ENCODE results near the gene ATP1A1.

Gene ATP1A1

GRCh38 chr1:116424863-116425262, 51.8 kb downstream of the ATP1A1 start:
- Histone ChIP-seq H2AFZ (ENCODE audit: low read length) (no peak overlapping the region), H3K27me3 (ENCODE audit: insufficient read depth, low read length) (no peaks in the 10 kb centered on the region), H3K4me3 (ENCODE audit: low read depth, low read length, poor library complexity, severe bottlenecking) (no peak overlapping the region), H3K9ac (ENCODE audit: low read length) (no peak overlapping the region), H3K36me3 (ENCODE audit: insufficient read depth, low read length) (no peaks in the 10 kb centered on the region), H3K4me2 (ENCODE audit: low read length) (no peak overlapping the region), H3K27ac (ENCODE audit: low read depth, low read length, poor library complexity, severe bottlenecking) (no peak overlapping the region), H3F3A (ENCODE audit: insufficient read depth, low read length) (no peaks in the 10 kb centered on the region), H3K9me3 (ENCODE audit: low read length) (no peaks in the 10 kb centered on the region), H3K4me1 (ENCODE audit: insufficient read depth, low read length, severe bottlenecking) (no peaks in the 10 kb centered on the region), H3K9me2 (ENCODE audit: low read depth, low read length) (no peaks in the 10 kb centered on the region), H4K20me1 (ENCODE audit: insufficient read depth, low read length) (no peaks in the 10 kb centered on the region), H3K79me2 (ENCODE audit: insufficient read depth, low read length) (no peaks in the 10 kb centered on the region)
- no peak for TF ChIP-seq CTCF (IDR thresholded peaks at IDR 0.05; ENCODE audit: low read length)
- no peak for TF ChIP-seq EZH2 (IDR thresholded peaks at IDR 0.05; ENCODE audit: borderline replicate concordance, low read length)

DNA sequence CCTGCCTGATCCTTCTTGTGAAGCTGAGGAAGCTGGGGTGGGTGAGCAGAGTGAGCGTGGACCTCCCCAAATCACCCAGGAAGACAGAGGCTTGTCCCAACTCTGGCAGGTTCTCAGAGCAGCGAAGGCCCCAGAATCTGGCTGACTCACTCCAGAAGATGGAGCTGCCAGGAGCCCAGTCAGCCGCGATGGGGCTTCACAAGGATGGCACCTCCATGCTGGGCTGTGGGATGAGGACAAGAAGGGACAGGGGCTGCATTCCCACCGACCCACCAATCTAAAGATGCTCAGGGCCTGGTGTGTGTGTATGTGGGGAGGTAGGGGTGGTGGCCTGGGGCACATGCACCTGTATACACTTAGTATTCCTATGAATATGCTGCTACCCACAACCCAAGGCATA, 52.9 kb downstream of the ATP1A1 start:
- no peak overlapping the region for H2AFZ ChIP-seq (ENCODE audit: low read length)
- no peaks in the 10 kb centered on the region for H3K9me2 ChIP-seq (ENCODE audit: low read depth, low read length)
- no peaks in the 10 kb centered on the region for H3K27me3 ChIP-seq (ENCODE audit: insufficient read depth, low read length)
- no peaks in the 10 kb centered on the region for H3K36me3 ChIP-seq (ENCODE audit: insufficient read depth, low read length)
- H3K79me2 ChIP-seq (ENCODE audit: insufficient read depth, low read length): no peaks in the 10 kb centered on the region
- H3K4me3 ChIP-seq (ENCODE audit: low read depth, low read length, poor library complexity, severe bottlenecking): no peak overlapping the region
- no peak overlapping the region for H3K4me2 ChIP-seq (ENCODE audit: low read length)
- TF ChIP-seq EZH2 (IDR thresholded peaks at IDR 0.05; ENCODE audit: borderline replicate concordance, low read length) (no peak), CTCF (IDR thresholded peaks at IDR 0.05; ENCODE audit: low read length) (no peak)
- no peaks in the 10 kb centered on the region for H3K9me3 ChIP-seq (ENCODE audit: low read length)
- no peaks in the 10 kb centered on the region for H3F3A ChIP-seq (ENCODE audit: insufficient read depth, low read length)
- no peaks in the 10 kb centered on the region for H4K20me1 ChIP-seq (ENCODE audit: insufficient read depth, low read length)
- no peak overlapping the region for H3K9ac ChIP-seq (ENCODE audit: low read length)
- H3K4me1 ChIP-seq (ENCODE audit: insufficient read depth, low read length, severe bottlenecking): no peaks in the 10 kb centered on the region
- no peak overlapping the region for H3K27ac ChIP-seq (ENCODE audit: low read depth, low read length, poor library complexity, severe bottlenecking)

DNA sequence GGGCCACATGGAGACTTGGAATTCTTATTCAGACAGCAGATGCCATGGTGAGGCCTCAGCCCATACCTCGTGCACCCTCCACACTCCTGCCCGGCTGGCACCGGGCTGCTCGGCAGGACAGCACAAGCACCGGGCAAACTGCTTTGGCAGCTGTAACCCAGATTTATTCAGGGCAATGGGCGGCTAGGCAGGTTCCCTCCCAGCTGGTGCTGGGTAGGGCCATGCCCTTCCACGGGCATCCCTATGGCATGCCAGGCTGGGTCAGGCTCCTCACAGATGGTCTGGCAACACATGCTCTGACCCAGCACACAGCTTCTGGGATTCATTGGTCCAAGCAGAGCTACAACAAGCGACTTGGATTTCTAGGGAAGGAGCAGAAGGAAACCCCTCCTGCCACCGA, 53.4 kb downstream of the ATP1A1 start:
- no peaks in the 10 kb centered on the region for H3K9me2 ChIP-seq (ENCODE audit: low read depth, low read length)
- no peaks in the 10 kb centered on the region for H3K27me3 ChIP-seq (ENCODE audit: insufficient read depth, low read length)
- H4K20me1 ChIP-seq (ENCODE audit: insufficient read depth, low read length): no peaks in the 10 kb centered on the region
- no peaks in the 10 kb centered on the region for H3F3A ChIP-seq (ENCODE audit: insufficient read depth, low read length)
- H3K9ac ChIP-seq (ENCODE audit: low read length): no peak overlapping the region
- no peaks in the 10 kb centered on the region for H3K36me3 ChIP-seq (ENCODE audit: insufficient read depth, low read length)
- no peak overlapping the region for H3K4me2 ChIP-seq (ENCODE audit: low read length)
- H3K4me3 ChIP-seq (ENCODE audit: low read depth, low read length, poor library complexity, severe bottlenecking): no peak overlapping the region
- TF ChIP-seq CTCF (IDR thresholded peaks at IDR 0.05; ENCODE audit: low read length) (no peak), EZH2 (IDR thresholded peaks at IDR 0.05; ENCODE audit: borderline replicate concordance, low read length) (no peak)
- no peaks in the 10 kb centered on the region for H3K9me3 ChIP-seq (ENCODE audit: low read length)
- no peaks in the 10 kb centered on the region for H3K4me1 ChIP-seq (ENCODE audit: insufficient read depth, low read length, severe bottlenecking)
- no peak overlapping the region for H3K27ac ChIP-seq (ENCODE audit: low read depth, low read length, poor library complexity, severe bottlenecking)
- no peak overlapping the region for H2AFZ ChIP-seq (ENCODE audit: low read length)
- H3K79me2 ChIP-seq (ENCODE audit: insufficient read depth, low read length): no peaks in the 10 kb centered on the region
